HFF-Myc (cell line): ENCODE measurements around the gene POLN.

ENCODE experiments used
- DNase-seq: peaks from one replicate; pipeline ENCODE4 v3.0.0-alpha.2; 2011; ENCODE audit warnings: low read depth; ENCODE audit errors: extremely low read depth
- H3K4me3 ChIP-seq: replicated peaks from 2 replicates; pipeline ENCODE4 v1.5.1; 2011; ENCODE audit warnings: low read depth, mild to moderate bottlenecking, control low read depth, low read length
- CTCF ChIP-seq: IDR thresholded peaks from 2 replicates; pipeline ENCODE4 v1.5.1; 2012; ENCODE audit warnings: mild to moderate bottlenecking, low read depth, low read length, control low read depth; ENCODE audit errors: missing control alignments

The POLN gene

GRCh38 chr4:2059726-2060602, 182.0 kb downstream of the POLN start:
- H3K4me3 ChIP-seq: no peak overlapping the region
- TF ChIP-seq CTCF: no peak
- DNase-seq: no peak

GRCh38 chr4:2059046-2059725, 182.7 kb downstream of the POLN start, which contains the start of gene NAT8L:
Gene NAT8L (plus strand): TSS chr4:2059327. CDS start chr4:2059512, 185 bp downstream.
- DNase-seq: no peak
- TF ChIP-seq CTCF: no peak
- H3K4me3 ChIP-seq: no peak within 1 kb of the TSS; the same call in 1 of the 2 replicates

- DNase-seq: no peak
- no peak overlapping the region; the same call in 1 of the 2 replicates for H3K4me3 ChIP-seq
Observed at GRCh38 chr4:2058264-2059045, 183.5 kb downstream of the POLN start.

GRCh38 chr4:2057382-2058065, 184.4 kb downstream of the POLN start:
- TF ChIP-seq CTCF: no peak
- no peak for DNase-seq

More at GRCh38 chr4:2058264-2059045, 183.5 kb downstream of the POLN start:
- no peak for TF ChIP-seq CTCF

GRCh38 chr4:2054217-2054616, 187.7 kb downstream of the POLN start:
- no peak for TF ChIP-seq CTCF
- DNase-seq: no peak
- no peak overlapping the region for H3K4me3 ChIP-seq

More at GRCh38 chr4:2057382-2058065, 184.4 kb downstream of the POLN start:
- H3K4me3 ChIP-seq: no peak overlapping the region

GRCh38 chr4:2051086-2051485, 190.8 kb downstream of the POLN start:
- H3K4me3 ChIP-seq: no peak overlapping the region
- TF ChIP-seq CTCF: no peak
- DNase-seq: no peak
